Thoracic aorta (tissue), 2 donors: ENCODE data around the gene WIPF3. TPM values are rescaled to one million over a fixed set of nuclear protein-coding genes. Genes with fewer than 3 reads are reported as not detected.

Experiments used
- ATAC-seq: fragments of 150-250 bp; one replicate; pipeline ENCODE4 v1.8.0; 2017; ENCODE audit warnings: low read depth; ENCODE audit not compliant: insufficient number of reproducible peaks, low FRiP score
- DNase-seq: peaks from one replicate; pipeline ENCODE4 v3.0.0-alpha.2; 2020; ENCODE audit warnings: low spot score
- H3K27ac ChIP-seq, 2 donors: fragments of 200-600 bp; sonication (generic); 1 replicate in 1 of 2; 2 replicates in 1 of 2; pipeline ENCODE4 v1.5.1; 2016; ENCODE audit warnings: mild to moderate bottlenecking in 2 of 2, moderate library complexity in 2 of 2
- H3K27me3 ChIP-seq: fragments of 200-600 bp; sonication (generic); replicated peaks from 2 replicates; pipeline ENCODE4 v1.6.0; 2016; ENCODE audit warnings: mild to moderate bottlenecking; ENCODE audit not compliant: insufficient read depth
- H3K36me3 ChIP-seq: fragments of 200-600 bp; sonication (generic); one replicate; pipeline ENCODE4 v1.5.1; 2016
- H3K4me1 ChIP-seq, 2 donors: fragments of 200-600 bp; sonication (generic); 1 replicate in 1 of 2; 2 replicates in 1 of 2; pipeline versions ENCODE4 v1.5.1 to v1.6.0; 2016; ENCODE audit warnings: low read depth in 2 of 2, mild to moderate bottlenecking in 1 of 2; ENCODE audit not compliant: control insufficient read depth in 1 of 2
- H3K4me3 ChIP-seq: fragments of 200-600 bp; sonication (generic); 2 replicates; pipeline ENCODE4 v1.5.1; 2016; ENCODE audit warnings: mild to moderate bottlenecking
- H3K9me3 ChIP-seq: fragments of 200-600 bp; sonication (generic); 2 replicates; pipeline ENCODE4 v1.5.1; 2016
- total RNA-seq, 2 donors: library from RNA; depleted of rRNA; stranded (reverse); fragments of >200 nt; gene quantifications; one replicate each; pipeline versions ENCODE4 v1.1.0 to v1.2.3, GENCODE V29; 2016
- TF ChIP-seq, protein P1 (sequence below): fragments of 200-600 bp; sonication (generic); IDR thresholded peaks from one replicate; pipeline ENCODE4 v1.5.1; 2019; ENCODE audit warnings: antibody characterized with exemption

Gene WIPF3
- total RNA-seq, 2 donors from 2014 or later: 2.4 to 3.7 TPM

DNA sequence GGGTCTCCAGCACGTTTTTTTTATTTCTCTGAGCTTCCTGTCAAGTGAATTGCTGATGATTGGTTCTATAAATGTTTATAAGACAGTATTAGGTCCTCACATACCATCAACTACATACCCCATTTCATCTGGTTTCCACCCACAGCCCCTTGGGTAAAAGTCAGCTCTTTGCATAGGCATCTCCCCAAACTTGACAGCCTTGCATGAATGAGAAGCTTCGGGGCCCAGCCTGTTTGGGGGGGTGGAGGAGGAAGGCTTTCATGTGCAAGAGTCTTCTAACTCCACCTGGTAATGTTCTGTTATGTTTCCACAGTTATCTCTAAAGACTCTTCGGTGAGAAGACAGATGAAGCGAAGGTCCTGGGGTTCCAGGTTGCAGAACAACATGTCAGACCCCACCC is 107.9 kb downstream of the WIPF3 start:
- H3K9me3 ChIP-seq: no peaks in the 10 kb centered on the region
- TF ChIP-seq, protein P1, sequence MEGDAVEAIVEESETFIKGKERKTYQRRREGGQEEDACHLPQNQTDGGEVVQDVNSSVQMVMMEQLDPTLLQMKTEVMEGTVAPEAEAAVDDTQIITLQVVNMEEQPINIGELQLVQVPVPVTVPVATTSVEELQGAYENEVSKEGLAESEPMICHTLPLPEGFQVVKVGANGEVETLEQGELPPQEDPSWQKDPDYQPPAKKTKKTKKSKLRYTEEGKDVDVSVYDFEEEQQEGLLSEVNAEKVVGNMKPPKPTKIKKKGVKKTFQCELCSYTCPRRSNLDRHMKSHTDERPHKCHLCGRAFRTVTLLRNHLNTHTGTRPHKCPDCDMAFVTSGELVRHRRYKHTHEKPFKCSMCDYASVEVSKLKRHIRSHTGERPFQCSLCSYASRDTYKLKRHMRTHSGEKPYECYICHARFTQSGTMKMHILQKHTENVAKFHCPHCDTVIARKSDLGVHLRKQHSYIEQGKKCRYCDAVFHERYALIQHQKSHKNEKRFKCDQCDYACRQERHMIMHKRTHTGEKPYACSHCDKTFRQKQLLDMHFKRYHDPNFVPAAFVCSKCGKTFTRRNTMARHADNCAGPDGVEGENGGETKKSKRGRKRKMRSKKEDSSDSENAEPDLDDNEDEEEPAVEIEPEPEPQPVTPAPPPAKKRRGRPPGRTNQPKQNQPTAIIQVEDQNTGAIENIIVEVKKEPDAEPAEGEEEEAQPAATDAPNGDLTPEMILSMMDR: no peak
- ATAC-seq: no peak
- H3K4me1 ChIP-seq: peaks cover 4 to 13% of the 10 kb centered on the region in 2 donors
- no peak overlapping the region for H3K27ac ChIP-seq
- no peaks in the 10 kb centered on the region for H3K27me3 ChIP-seq
- no peak for DNase-seq
- no peak overlapping the region for H3K4me3 ChIP-seq
- peaks cover under 1% of the 10 kb centered on the region for H3K36me3 ChIP-seq

DNA sequence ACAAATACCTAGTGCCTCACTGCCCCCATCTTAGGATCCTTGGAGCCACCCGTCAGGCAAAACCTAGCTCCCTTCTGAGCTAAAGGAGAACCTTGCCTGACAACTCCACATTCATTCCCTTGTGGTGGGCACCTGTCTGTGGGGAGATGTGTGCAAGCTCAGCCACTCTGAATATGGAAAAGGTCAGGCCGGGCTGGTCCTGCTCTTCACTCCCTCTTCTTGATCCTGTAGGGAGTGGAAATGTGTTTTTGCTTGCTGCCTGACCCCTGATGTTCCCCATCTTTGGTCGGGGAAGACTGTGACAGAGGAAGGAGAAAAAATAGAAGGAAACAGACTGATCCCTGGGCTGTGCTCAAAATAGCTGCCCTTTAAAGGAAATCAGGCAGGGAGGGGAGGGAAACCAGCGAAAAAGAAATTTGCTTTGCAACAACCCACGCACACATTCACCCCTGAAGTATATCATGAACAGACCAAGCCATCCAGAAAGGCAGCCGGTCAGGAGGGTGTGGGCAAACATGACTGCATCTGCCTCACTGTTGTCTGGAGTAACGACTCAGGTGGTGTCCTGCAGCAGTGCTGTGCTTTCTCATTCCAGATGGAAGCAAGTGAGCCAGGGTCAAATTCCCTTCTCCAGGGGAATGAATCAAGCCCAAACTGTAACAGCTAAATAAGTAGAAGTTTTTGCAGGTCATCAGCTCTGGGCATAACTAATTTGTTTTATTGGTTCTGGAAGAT is 109.3 kb downstream of the WIPF3 start:
- Histone ChIP-seq H3K27me3 (no peaks in the 10 kb centered on the region), H3K9me3 (no peaks in the 10 kb centered on the region), H3K4me3 (peak overlapping the region; percentile 25), H3K27ac (peak overlapping the region in 1 of 2 donors; percentile 4), H3K4me1 (peaks cover 4 to 13% of the 10 kb centered on the region in 2 donors), H3K36me3 (peaks cover 9% of the 10 kb centered on the region)
- ATAC-seq: no peak
- TF ChIP-seq, protein P1: no peak
- DNase-seq: no peak

DNA sequence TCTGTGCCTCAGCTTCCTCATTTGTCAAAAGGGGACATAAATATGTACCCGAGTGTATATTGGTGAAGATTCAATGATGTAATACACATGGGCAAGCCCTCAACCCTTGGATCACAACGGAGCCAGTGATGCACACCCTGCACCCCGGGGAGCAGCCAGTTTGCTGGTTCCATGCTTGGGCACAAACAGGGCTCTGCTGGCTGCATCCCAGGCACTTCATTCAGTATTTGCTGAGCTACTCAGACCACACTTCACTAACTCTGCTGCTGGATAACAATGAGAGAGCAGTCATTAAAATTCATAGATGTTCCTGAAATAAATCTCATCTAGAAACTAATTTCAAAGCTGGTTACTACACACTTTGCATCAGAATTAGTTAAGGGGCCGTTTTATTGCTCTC is 111.3 kb downstream of the WIPF3 start:
- ATAC-seq (no peak), DNase-seq (no peak)
- Histone ChIP-seq H3K9me3 (no peaks in the 10 kb centered on the region), H3K36me3 (peaks cover 12% of the 10 kb centered on the region), H3K27me3 (no peaks in the 10 kb centered on the region), H3K27ac (no peak overlapping the region), H3K4me3 (no peak overlapping the region), H3K4me1 (peaks cover 4 to 13% of the 10 kb centered on the region in 2 donors)
- TF ChIP-seq, protein P1: no peak

DNA sequence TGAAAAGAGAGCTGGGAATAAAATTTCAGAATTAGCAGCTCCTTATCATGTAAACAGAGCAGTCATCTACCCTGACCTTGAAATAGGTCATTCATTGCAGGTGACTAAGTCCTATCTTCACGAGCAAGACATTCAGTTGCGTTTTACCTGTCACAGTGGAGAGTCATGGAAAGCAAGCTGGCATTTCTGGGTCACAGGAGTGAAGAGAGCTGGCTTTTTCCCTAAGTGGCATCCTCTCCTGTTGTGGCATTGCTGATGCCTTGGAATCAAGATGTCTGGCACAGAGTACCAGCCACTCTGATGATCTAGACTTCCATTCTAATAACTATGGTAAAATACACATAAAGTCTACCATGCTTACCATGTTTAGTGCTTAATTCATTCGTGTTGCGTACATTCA is 112.5 kb downstream of the WIPF3 start:
- H3K9me3 ChIP-seq: no peaks in the 10 kb centered on the region
- H3K36me3 ChIP-seq: peaks cover 18% of the 10 kb centered on the region
- DNase-seq (no peak), ATAC-seq (no peak)
- TF ChIP-seq, protein P1: no peak
- no peak overlapping the region for H3K4me3 ChIP-seq
- no peaks in the 10 kb centered on the region for H3K27me3 ChIP-seq
- H3K4me1 ChIP-seq: peaks cover 4 to 13% of the 10 kb centered on the region in 2 donors
- no peak overlapping the region for H3K27ac ChIP-seq

DNA sequence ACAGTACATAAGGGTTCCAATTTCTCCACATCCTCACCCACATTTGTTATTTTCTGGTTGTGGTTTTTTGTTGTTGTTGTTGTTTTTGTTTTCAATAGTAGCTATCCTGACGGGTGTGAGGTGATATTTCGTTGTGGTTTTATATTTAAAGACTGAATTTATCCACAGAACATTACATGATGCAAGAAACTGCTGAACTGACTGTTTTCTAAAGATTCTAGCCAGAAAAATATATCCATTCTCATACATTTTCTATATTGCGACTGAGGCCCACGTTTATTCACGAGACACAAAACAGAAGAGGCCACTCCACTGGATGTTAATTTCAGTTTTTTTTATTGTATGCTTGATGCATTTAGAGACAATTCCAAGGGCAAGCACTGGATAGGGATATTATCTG is 113.5 kb downstream of the WIPF3 start:
- Histone ChIP-seq H3K27me3 (no peaks in the 10 kb centered on the region), H3K4me1 (peaks cover 4 to 13% of the 10 kb centered on the region in 2 donors), H3K27ac (no peak overlapping the region), H3K4me3 (no peak overlapping the region), H3K36me3 (peaks cover 26% of the 10 kb centered on the region), H3K9me3 (no peaks in the 10 kb centered on the region)
- TF ChIP-seq, protein P1: no peak
- no peak for DNase-seq
- ATAC-seq: no peak
